HG02623 (cell line): Measurements from ENCODE around the gene ANGPTL8.

Experiments used
- ATAC-seq: cut with Tn5 transposase; IDR thresholded peaks from one replicate; pipeline ENCODE4 v1.9.1; 2021; ENCODE audit warnings: moderate library complexity; ENCODE audit not compliant: unreplicated experiment

Gene ANGPTL8

DNA sequence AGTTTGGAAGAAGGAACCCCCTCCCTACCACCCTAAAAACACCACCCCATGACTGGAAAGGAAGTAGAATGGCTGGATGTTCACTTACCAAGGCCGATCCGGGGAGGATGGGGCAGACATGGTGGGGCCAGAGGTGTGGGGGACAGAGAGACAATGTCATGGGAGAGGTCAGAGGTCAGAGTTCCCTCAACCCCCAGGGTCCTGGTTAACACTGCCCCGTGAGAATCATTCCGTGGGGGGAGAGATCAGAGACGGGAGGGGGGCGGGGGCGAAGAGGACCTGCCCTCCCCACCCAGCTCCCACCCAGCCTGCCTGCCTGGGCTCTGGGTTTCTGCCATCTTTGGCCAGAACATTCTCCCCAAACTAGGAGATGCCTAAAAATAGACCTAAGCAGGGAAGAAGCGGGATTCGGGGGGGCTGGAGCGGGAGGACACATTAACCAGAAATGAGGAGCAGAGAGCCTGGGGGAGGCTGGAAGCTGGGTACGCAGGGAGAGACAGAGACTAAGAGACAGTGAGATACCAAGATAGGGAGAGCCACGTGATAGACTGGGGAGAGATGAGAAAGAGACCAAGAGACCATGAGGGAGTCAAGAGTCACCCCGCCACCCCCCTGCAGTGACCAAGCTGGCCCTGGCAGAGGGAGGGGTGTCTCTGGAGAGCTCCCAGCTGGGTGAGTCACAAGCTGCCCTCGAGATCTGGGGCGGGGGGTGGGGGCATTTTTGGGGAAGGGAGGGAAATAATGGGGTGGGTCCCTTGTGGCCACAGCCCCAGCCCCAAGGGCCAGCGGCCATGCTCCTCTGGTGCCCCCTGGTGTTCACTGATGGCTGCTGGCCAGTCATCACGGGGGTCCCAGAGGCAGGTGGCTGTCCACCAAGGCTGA lies 36.0 kb upstream of the ANGPTL8 start:
- no peak for ATAC-seq

DNA sequence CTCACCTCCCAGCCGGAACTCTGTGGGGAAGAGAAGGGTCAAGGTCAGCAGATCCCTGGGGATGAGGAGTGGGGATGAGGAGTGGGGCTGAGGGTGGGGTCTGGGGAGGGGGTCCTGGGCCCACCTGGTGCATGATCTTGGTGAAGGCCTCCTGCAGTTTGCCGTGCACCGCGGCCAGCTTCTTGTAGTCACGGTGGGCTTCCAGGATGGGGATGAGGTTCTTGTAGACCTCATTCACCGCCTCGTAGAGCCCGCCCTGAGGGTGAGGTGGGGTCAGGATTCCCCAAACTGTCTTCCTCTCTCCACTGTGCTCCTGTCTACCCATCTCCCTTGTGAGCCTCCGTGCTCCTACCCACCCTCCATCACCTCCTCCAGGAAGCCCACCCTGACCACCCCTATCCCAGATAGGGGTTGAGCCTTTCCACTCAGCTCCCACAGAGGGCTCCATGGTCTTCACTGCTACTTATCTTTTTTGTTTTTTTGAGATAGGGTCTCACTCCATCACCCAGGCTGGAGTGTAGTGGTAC lies 35.3 kb upstream of the ANGPTL8 start:
- ATAC-seq = no peak

DNA sequence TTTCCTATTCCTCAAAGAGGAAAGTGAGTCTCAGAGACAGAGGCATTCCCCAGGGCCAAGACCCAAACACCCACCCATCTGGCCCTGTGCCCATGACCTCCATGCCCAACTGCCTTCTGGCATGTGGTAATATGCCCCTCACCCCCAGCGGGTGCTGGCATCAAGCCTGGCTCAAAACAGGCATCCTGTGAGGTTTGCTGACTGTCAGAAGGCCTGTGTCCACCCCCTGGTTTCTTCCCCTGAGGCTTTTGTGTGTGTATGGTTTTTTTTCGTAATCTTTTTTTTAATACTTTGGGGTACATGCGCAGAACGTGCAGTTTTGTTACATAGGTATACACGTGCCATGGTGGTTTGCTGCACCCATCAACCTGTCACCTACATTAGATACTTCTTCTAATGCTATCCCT lies 34.5 kb upstream of the ANGPTL8 start:
- no peak for ATAC-seq

DNA sequence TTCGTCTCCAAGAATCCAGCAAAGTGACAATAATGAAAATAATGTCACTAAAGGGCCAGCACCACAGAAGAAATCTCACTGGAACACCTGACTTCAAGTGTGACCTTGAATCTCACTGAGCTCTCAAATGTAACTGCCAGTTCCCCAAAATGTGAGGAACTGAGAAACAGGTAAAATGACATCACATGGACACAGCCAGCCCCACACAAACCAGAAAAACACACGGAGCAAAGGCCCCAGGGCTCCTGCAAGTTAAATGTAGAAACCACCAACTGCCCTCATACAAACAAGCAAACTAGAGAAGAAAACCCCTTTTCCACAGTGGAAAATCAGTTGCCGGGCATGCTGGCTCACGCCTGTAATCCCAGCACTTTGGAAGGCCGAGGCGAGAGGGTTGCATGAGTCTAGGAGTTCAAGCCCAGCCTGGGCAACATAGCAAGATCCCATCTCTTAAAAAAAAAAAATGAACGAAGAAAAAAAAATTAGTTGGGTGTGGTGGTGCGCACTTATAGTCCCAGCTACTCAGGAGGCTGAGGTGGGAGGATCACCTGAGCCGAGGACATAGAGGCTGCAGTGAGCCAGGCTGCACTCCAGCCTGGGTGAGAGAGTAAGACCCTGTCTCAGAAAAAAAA lies 33.4 kb upstream of the ANGPTL8 start:
- ATAC-seq = no peak

GRCh38 chr19:11208561-11209471 lies 30.6 kb upstream of the ANGPTL8 start:
- ATAC-seq = no peak

DNA sequence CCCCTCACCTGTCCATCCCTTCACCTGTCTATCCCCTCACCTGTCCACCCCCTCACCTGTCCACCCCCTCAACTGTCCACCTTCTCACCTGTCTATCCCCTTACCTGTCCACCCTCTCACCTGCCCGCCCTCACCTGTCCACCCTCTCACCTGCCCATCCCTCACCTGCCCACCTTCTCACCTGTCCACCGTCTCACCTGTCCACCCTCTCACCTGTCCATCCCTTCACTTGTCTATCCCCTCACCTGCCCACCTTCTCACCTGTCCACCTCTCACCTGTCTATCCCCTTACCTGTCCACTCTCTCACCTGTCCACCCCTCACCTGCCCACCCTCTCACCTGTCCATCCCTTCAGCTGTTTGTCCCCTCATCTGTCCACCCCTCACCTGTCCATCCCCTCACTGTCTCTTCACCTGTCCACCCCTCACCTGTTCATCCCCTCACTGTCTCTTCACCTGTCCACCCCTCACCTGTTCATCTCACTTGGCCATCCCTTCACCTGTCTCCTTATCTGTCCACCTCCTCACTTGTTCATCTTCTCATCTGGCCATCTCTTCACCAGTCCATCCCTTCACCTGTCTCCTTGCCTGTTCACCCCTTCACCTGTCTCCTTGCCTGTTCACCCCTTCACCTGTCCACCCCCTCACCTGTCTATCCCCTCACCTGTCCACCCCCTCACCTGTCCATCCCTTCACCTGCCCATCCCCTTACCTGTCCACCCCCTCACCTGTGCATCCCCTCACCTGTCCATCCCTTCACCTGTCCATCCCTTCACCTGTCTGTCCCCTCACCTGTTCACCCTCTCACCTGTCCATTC lies 29.4 kb upstream of the ANGPTL8 start:
- no peak for ATAC-seq

DNA sequence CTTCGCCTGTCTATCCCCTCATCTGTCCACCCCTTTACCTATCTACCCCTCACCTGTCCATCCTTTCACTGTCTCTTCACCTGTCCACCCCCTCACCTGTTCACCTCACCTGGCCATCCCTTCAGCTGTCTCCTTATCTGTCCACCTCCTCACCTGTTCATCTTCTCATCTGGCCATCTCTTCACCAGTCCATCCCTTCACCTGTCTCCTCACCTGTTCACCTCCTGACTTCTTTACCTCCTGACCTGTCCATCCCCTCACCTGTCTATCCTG lies 28.8 kb upstream of the ANGPTL8 start:
- no peak for ATAC-seq

GRCh38 chr19:11214387-11214786 lies 25.0 kb upstream of the ANGPTL8 start:
- no peak for ATAC-seq

DNA sequence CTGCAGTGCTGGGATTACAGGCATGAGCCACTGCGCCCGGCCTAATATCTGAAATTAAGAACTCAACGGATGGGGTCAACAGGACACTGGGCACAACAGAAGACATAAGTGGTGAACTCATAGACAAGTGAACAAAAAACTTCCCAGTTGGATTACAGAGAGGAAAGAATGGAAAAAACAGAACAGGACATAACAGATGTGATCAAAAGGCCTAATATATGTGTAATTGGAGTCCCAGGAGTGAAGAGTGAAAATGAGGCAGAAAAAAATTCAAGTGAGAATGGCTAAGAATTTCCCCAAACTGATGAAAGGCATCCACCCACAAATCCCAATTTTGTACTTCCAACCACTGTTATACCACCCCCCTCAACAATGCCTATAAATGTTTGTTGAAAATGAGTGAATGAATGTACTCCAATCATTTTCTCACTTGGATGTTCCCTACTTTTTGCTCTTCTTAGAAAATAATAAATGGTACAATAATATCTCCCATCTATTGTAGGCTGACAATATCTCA lies 18.3 kb upstream of the ANGPTL8 start:
- no peak for ATAC-seq

DNA sequence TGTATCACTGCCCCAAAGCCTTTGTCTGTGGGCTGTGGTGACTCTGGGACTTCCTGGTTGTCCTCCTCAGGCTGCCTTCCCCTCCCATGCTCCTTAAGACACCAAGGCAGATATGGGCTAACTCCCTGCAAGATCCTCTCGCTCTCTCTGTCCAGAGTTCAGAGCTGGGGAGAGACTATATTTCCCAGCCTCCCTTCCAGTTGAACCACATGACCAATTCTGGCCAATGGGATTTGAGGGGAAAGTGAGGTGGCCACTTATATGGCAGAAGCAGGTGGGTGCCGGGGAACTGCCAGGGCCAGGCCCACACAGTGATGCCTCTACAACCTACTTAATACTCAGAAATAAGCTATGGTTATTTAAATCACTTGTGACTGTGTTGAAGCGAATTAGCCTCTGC lies 16.2 kb upstream of the ANGPTL8 start:
- ATAC-seq = no peak

GRCh38 chr19:11224429-11224828 lies 15.0 kb upstream of the ANGPTL8 start:
- ATAC-seq = no peak

GRCh38 chr19:11225172-11225571 lies 14.2 kb upstream of the ANGPTL8 start:
- no peak for ATAC-seq

DNA sequence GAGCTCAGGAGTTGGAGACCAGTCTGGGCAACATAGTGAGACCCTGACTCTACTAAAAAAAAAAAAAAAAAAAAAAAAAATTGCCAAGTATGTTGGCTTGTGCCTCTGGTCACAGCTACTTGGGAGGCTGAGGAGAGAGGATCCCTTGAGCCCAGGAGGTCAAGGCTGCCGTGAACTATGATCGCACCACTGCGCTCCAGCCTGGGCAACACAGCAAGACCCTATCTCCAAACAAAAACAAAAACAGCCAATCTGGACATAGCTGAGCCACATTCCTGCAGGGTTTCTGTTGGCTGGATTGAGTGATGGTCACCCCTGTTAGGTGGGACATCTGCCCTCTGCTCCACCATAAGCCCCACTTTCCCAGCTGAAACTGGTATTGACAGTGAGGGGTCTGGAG lies 13.6 kb upstream of the ANGPTL8 start:
- no peak for ATAC-seq

DNA sequence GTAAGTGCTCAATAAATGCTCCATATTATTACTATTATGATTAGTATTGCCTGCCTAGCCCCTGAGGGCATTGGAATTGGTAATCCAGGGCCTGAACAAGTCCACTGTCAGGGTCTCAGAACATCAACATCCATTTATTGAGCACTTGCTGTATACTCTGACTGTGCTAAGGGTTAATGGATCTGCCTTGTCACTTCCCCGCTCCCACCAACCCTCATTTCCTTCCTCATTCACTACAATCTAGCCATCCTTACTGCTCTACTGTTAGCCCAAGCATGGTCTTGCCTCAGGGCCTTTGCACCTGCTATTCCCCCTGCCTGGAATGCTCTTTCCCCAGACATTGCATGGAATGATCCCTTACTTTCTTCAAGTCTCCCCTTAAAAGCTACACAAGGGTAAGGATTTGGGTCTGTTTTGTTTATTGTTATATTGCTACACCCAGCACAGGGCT lies 12.7 kb upstream of the ANGPTL8 start:
- no peak for ATAC-seq

- no peak for ATAC-seq
Measured at GRCh38 chr19:11227195-11227886, 12.1 kb upstream of the ANGPTL8 start.

- no peak for ATAC-seq
Measured at GRCh38 chr19:11230621-11231386, 8.6 kb upstream of the ANGPTL8 start.

GRCh38 chr19:11232555-11232954 lies 6.9 kb upstream of the ANGPTL8 start:
- no peak for ATAC-seq

DNA sequence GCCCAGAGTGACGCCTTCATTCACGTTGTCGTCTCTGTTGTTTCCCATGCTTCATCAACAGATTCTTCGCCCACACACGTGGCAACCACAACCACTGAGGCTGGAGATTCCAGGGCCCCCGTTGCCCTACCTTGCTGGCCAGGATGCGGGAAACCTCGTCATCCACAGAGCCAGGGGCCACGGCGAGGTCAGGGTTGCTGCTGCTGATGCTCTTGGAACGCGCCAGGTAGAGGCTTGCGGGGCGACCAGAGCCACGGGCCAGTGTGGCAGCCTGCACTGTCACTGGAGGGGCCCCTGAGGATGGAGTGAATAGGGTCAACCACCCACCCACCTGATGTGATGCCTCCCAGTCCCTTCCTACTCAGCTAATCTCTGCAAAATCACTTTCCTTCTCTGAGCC lies 6.3 kb upstream of the ANGPTL8 start:
- ATAC-seq = no peak

DNA sequence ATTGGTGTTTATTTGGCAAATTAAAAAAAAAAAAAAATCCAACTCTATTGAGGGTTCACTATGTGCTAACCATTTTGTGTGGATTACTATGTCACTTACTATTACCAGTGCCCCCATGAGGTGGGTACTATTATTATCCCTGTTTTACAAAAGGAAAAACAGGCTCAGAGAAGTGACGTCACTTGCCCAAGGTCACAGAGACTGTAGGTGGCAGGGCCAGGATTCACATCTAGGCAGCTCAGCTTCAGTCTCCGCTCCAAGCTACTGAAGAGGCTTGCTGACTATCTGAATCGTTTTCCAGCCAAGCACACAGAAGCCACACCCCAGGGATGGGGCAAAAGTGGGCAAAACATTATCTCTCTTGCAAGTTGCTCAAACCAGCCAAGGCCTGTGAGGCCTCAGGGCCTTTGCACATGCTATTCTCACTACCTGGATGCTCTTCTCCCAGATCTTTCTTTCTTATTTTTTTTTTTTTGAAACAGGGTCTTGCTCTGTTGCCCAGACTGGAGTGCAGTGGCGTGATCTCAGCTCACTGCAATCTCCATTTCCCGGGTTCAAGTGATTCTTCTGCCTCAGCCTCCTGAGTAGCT lies 4.8 kb upstream of the ANGPTL8 start:
- ATAC-seq = no peak
